MV-4-11 (cell line): ENCODE data around the gene SLC25A12.
"Not testable (repeated sequence)": the region's sequence is repeated elsewhere in the genome, so short reads cannot be mapped to it uniquely, and the experiment has no call there.

Experiments
- DNase-seq: peaks from one replicate; lab custom pipeline; 2025; lab: John Stamatoyannopoulos, UW

The SLC25A12 gene

DNA sequence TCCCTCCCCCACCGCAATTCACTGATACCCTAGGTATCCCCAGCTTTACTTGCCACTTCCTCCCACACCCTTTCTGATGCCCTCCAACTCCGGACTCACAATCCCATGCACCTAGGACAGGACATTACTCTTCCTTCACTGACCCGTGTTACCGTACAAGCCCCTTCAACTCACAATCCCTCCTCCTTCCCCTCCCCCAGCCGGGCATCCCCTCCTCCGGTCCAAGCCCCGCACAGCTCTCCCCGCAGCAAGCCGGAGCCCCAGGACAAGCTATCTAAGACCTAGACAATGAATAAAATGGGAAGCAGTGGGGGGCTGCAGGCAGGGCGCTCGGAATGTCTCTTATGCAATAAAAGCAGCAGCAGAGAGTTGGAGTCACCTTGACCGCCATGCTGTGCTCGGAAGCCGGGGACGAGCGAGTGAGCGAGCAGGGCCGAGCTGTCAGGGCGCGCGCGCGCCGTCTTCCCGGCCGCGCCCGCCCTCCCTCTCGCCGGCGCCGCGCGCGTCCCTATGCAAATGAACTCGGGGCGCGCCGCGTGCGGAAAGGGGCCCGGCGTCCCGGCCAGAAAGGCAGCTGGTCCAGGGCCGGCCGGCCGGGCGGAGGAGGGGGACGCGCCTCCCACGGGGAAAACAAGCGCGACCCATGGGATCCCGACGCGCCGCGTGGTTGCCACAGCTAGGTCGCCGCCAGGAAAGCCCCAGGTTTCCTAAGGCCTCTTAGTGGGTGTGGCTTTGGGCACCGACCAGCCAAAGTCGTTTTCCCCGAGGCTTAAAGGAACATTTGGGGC lies at the start of gene SLC25A12:
SLC25A12 (minus strand) TSS at position 421 of the 788 bp plus-strand sequence; CDS start at position 391, 30 bp downstream.
- peak; percentile 76 for DNase-seq

- no peak for DNase-seq
Measured at GRCh38 chr2:171941316-171941699, 47.3 kb upstream of the SLC25A12 start.

GRCh38 chr2:171939743-171940071 lies 45.7 kb upstream of the SLC25A12 start:
- peak; percentile 77 for DNase-seq

DNA sequence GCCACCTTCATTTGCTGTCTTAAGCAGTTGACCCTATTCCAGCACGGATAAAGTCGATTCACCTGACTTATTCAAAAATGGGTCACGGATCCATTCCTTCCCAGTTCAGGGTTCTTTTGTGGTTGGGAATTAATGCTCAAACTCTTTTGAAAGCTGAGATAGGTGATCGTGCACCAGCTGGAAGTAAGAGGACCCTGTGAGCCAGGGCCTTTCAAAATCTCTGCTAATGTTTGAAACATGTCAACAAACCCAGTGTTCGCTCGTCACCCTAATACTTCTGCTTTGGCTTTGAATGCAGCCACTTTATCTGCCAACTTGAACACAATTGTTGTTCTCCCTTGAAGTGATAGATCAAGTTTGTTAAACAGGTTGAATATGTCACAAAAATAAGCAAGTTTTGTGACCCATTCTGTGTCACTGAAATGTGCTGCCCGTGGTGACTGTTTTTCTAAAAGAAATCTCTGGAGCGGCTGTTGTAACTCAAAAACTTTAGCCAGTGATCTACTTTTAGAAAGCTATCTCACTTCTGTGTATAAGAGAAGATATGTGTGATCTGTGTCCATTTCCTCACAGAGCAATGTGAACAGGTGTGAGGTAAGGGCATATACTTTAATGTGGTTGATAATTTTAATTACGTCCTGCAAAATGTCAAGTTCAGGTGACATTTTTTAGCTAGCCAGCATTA lies 45.2 kb upstream of the SLC25A12 start:
- DNase-seq: no peak

GRCh38 chr2:171930385-171930784 lies 36.3 kb upstream of the SLC25A12 start:
- no peak for DNase-seq

DNA sequence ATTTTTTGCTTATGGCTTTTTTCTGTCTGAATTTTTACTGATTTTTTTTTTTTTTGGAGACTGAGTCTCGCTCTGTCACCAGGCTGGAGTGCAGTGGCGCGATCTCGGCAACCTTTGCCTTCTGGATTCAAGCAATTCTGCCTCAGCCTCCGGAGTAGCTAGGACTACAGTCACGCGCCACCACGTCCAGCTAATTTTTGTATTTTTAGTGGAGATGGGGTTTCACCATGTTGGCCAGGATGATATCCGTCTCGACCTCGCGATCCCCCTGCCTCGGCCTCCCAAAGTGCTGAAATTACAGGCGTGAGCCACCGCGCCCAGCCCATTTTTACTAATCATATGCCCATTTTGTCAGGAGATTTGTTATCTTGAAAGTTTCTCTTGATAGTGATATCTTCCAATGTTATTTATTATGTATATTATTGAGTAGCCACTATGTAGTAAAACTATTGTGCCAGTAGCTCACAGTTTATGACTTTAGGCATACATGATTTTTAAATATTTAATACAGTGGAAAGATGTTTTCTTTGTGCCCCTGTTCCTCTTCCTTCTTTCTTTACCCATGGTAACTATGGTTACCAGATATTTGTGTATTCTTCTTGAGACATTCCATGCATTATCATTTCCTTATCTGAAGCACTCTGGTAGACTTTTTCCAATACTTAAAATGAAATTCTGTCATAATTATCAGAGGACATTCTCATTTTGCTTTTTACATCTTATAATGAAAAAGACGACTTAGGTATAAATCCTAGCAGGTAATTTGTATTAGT lies 30.3 kb upstream of the SLC25A12 start:
- DNase-seq: peak; percentile 57

DNA sequence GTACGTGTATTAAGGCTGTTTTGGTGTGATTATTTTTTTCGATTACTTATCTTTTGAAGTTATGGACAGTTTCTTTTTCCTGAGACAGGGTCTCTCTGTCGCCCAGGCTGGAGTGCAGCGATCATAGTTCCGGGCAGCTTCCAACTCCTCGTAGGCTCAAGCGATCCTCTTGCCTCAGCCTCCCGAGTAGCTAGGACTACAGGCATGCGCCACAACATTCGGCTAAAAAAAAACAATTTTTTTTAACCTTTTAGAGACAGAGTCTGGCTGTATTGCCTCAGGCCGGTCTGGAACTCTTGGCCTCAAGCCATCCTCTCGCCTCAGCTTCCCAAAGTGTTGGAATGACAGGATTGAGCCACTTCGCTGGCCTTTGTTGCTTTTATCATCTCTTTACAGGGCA lies 29.2 kb upstream of the SLC25A12 start:
- DNase-seq: peak; percentile 45

DNA sequence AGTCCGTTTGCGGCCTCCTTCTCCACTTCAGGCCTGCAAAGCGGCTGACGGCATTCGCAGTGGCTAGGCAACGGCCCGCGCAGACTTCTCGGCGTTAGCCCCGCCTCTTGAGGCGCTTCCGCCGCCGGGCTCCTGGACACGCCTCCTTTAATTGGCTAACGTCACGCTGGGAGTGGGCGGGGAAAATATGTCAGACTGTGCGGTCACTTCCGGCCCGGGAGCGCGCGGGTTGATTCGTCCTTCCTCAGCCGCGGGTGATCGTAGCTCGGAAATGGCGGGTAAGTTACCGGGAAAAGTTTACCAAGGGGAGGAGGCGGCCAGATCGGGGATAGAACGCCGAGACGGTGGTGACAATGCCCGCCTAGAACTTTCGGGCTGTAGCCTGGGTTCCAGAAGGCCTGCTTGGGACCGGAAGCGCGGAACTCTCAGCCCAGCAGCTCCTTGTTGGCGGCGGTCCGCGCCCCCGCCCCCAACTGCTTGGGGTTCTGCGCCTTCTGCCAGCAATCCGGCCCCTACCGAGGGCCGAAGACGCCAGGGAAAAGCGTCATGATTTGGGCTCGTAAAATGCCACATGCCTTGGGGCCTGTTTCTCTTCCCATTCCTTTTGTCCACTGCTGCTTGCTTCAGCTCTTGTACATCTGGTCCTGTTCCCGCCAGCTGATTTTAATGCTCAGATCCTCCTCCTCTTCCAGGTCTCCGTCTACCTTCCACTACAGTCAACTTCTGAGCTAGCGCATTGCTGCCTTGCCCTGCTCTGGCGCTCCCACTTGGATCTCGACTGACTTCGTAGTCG lies 28.4 kb upstream of the SLC25A12 start, which contains the start of gene HAT1:
HAT1 (plus strand) TSS at position 232 of the 793 bp plus-strand sequence; CDS start at position 272, 40 bp downstream.
- DNase-seq: peak; percentile 96

DNA sequence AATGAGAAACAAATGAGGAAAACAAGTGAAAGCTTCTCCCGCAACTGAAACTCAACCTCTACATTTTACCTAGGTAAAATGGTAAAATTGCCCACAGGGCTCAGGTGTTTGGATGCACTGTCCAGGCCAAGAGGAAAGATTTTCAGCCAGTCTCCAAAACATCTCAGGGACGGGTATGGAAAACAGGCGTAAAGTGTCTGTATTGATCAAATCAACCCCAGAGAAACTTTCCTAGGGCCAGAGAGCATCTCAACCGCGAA lies 27.9 kb upstream of the SLC25A12 start:
- no peak for DNase-seq

DNA sequence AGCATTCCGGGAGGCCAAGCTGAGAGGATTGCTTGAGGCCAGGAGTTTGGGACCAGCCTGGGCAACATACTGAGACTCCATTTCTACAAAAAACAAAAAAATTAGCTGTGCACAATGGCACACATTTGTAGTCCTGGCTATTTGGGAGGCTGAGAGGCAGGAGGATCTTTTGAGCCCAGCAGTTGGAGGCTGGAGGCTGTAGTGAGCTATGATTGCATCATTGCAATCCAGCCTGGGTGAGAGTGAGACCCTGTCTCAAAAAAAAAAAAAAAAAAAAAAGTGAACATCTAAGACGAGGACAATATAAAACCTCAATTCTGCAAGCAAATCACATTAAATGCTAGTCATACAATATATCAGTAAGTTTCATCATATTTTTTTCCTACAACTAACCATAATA lies 25.4 kb upstream of the SLC25A12 start:
- no peak for DNase-seq

GRCh38 chr2:171913517-171913916 lies 19.5 kb upstream of the SLC25A12 start:
- no peak for DNase-seq

DNA sequence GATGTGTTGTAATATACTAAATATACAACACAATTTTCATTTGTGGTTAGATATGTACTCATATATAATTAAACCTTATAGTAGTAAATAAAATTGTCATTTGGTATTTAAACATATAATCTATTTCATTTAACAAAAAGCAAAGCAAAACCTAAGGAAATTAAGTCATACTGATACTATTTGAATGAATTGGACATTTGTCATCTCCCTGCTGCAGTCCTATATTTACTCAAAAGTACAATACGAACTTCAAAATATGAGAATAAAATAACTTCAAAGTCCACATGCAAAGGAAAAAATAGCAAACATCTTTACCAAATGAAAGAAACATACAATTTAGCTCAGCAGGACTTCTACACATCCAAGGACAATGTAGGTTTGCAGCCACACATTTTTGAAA lies 16.4 kb upstream of the SLC25A12 start:
- DNase-seq: no peak

GRCh38 chr2:171909266-171909665 lies 15.2 kb upstream of the SLC25A12 start:
- DNase-seq: no peak

- DNase-seq: no peak
Measured at GRCh38 chr2:171908235-171908634, 14.2 kb upstream of the SLC25A12 start.

GRCh38 chr2:171902840-171903420 lies 8.9 kb upstream of the SLC25A12 start:
- DNase-seq: no peak

GRCh38 chr2:171899623-171900282 lies 5.7 kb upstream of the SLC25A12 start:
- not testable (repeated sequence) for DNase-seq

DNA sequence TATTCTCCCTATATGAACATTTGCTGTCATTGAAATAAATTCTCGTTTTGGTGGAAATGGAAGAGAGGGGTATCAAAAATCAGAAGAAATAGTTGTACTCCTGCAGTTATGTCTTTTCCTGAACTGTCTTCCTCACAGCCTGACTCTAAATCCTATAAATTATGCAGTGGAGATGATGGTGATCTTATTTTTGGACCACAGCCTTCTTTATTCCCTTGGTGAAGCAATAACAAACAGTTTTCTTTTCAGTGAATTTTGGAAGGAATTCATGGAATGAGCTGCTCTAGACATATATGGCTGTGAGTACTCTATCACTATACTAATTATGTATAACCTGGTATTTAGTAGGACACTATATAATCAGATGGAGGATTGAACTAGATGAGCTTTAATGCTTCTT lies 1.7 kb upstream of the SLC25A12 start:
- DNase-seq: no peak

DNA sequence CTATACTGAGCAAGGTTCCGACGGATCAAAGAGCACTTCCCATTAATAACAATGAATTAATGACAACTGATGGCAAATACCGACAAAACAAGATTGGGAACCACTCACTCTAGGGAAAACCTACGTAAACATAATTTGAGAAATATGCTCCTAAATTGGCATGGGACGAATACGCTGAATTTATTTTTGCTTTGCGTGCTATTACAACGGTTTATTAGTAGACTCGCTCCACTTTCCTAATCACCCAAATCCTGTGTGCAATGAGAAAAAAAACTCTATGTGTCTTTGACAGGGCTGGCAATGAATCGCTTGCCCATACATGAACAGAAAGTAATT lies 536 bp upstream of the SLC25A12 start:
- no peak for DNase-seq

DNA sequence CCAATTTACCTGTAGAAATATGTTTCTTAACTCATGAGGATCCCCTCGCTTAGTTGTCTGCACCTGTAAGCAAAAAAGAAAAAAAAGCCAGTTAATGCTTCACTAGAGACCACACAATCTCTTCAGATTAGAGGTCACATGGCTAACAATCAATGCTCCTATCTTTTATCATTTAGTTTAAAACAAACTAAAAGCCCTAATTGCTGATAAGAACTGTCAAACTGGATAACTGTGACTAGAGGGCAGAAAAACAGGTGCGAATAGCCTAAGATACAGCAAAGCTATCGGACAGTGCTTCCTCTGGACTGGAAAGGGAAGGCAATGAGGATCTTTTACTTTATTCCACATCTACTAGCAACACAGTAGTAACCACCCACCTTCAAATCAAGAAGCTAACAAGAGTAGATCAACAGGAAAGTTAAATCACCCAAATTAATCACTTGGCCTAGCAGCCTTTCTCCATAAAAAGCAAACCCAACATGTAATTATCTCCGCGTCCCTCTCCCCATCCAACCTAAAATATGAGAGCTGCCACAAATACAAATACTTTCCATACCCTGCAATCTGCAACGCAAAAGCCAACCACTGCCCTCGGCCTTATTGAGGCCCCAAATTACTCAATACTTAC lies 734 bp downstream of the SLC25A12 start:
- peak; percentile 54 for DNase-seq

DNA sequence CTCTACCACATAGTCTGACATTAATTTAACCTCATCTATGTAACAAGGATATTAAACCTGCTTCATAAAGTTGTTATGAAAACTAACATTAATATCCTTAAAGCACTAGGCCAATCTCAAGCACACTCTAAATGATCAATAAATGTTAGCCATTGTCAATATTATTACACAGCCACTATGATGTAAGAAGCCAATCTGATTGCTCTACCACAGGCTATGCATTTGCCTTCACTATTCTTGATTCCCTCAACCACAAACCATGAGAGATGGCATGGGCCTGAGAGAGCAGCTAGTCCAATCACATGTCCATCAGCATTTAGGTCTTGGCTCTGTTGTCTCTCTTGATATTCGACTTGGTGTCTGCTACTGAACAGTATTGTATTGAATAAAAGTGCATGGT lies 4.2 kb downstream of the SLC25A12 start:
- DNase-seq: no peak

DNA sequence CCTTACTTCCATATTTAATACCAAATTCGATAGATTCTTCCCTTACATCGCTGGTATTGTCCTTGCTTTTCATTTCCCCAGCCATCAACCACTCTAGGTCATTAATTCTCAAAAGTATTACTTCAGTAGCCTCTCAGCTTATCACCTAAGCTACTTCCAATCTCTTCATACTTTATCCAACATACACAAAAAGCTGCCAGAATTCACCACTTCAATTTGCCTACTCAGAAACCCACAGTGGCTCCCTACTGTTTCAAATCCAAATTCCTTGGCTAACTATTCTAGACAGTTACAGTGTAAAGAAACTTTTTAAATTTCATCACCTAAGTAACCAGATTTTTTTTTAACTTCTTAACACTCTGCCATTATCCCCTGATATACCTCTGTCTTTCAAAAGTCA lies 4.7 kb downstream of the SLC25A12 start:
- no peak for DNase-seq
